ENCODE results near the gene TBC1D32.

GRCh38 chr6:121339639-121340226 lies 5.5 kb upstream of the TBC1D32 start:
- TF ChIP-seq EP300 (IDR thresholded peaks at IDR 0.05; ENCODE audit: low read depth) (no peak), POLR2A (IDR thresholded peaks at IDR 0.05) (no peak), POLR2AphosphoS5 (IDR thresholded peaks at IDR 0.05) (no peak)
- TF ChIP-seq, protein P1, sequence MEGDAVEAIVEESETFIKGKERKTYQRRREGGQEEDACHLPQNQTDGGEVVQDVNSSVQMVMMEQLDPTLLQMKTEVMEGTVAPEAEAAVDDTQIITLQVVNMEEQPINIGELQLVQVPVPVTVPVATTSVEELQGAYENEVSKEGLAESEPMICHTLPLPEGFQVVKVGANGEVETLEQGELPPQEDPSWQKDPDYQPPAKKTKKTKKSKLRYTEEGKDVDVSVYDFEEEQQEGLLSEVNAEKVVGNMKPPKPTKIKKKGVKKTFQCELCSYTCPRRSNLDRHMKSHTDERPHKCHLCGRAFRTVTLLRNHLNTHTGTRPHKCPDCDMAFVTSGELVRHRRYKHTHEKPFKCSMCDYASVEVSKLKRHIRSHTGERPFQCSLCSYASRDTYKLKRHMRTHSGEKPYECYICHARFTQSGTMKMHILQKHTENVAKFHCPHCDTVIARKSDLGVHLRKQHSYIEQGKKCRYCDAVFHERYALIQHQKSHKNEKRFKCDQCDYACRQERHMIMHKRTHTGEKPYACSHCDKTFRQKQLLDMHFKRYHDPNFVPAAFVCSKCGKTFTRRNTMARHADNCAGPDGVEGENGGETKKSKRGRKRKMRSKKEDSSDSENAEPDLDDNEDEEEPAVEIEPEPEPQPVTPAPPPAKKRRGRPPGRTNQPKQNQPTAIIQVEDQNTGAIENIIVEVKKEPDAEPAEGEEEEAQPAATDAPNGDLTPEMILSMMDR (IDR thresholded peaks at IDR 0.05) = no peak
